GM23248 (cell line): ENCODE data around the gene RALGAPB. TPM values are rescaled to one million over a fixed set of nuclear protein-coding genes. Genes with fewer than 3 reads are reported as not detected.

Experiments used
- DNase-seq: peaks from one replicate; pipeline ENCODE4 v3.0.0-alpha.2; 2015
- H2AFZ ChIP-seq: fragments of 200-600 bp; sonication (generic); 2 replicates; pipeline ENCODE4 v1.6.1; 2016; ENCODE audit warnings: antibody characterized with exemption
- H3F3A ChIP-seq: fragments of 200-600 bp; sonication (generic); 2 replicates; pipeline ENCODE4 v1.6.1; 2016; ENCODE audit warnings: mild to moderate bottlenecking, antibody characterized with exemption, mixed run types; ENCODE audit not compliant: insufficient read depth
- H3K27ac ChIP-seq: fragments of 200-600 bp; sonication (generic); 2 replicates; pipeline ENCODE4 v1.5.1; 2016; ENCODE audit warnings: mild to moderate bottlenecking
- H3K27me3 ChIP-seq: fragments of 200-600 bp; sonication (generic); replicated peaks from 2 replicates; pipeline ENCODE4 v1.6.1; 2016; ENCODE audit warnings: mild to moderate bottlenecking; ENCODE audit not compliant: insufficient read depth
- H3K36me3 ChIP-seq: fragments of 200-600 bp; sonication (generic); 2 replicates; pipeline ENCODE4 v1.6.1; 2016; ENCODE audit warnings: low read depth, mild to moderate bottlenecking
- H3K4me1 ChIP-seq: fragments of 200-600 bp; sonication (generic); 2 replicates; pipeline ENCODE4 v1.6.1; 2016; ENCODE audit warnings: mild to moderate bottlenecking; ENCODE audit not compliant: insufficient read depth
- H3K4me2 ChIP-seq: fragments of 200-600 bp; sonication (generic); one replicate; pipeline ENCODE4 v1.6.1; 2016; ENCODE audit warnings: mild to moderate bottlenecking; ENCODE audit not compliant: unreplicated experiment
- H3K4me3 ChIP-seq: fragments of 200-600 bp; sonication (generic); 2 replicates; pipeline ENCODE4 v1.5.1; 2016; ENCODE audit warnings: mild to moderate bottlenecking
- H3K79me2 ChIP-seq: fragments of 200-600 bp; sonication (generic); 2 replicates; pipeline ENCODE4 v1.6.1; 2016; ENCODE audit warnings: mild to moderate bottlenecking; ENCODE audit not compliant: insufficient read depth
- H3K9ac ChIP-seq: fragments of 200-600 bp; sonication (generic); 2 replicates; pipeline ENCODE4 v1.6.1; 2016; ENCODE audit warnings: mild to moderate bottlenecking
- H3K9me2 ChIP-seq: fragments of 200-600 bp; sonication (generic); 2 replicates; pipeline ENCODE4 v1.6.1; 2016; ENCODE audit warnings: mixed run types, mild to moderate bottlenecking, moderate library complexity; ENCODE audit not compliant: insufficient read depth
- H3K9me3 ChIP-seq: fragments of 200-600 bp; sonication (generic); one replicate; pipeline ENCODE4 v1.6.1; 2017; ENCODE audit warnings: low read depth
- H4K20me1 ChIP-seq: fragments of 200-600 bp; sonication (generic); 2 replicates; pipeline ENCODE4 v1.6.0; 2016; ENCODE audit not compliant: insufficient read depth
- EZH2 ChIP-seq: fragments of 200-600 bp; sonication (generic); IDR thresholded peaks from 2 replicates; pipeline ENCODE4 v1.6.1; 2018; ENCODE audit warnings: antibody characterized with exemption, mild to moderate bottlenecking; ENCODE audit not compliant: insufficient read depth, poor library complexity, severe bottlenecking
- EZH2phosphoT487 ChIP-seq: fragments of 200-600 bp; sonication (generic); IDR thresholded peaks from 2 replicates; pipeline ENCODE4 v1.6.1; 2018; ENCODE audit warnings: antibody characterized with exemption, moderate library complexity, mild to moderate bottlenecking, low read depth; ENCODE audit not compliant: insufficient read depth
- WGBS, 2 experiments: methylation state at CpG; one replicate each; pipeline ENCODE4 v1.1.6; 2015 to 2017; ENCODE audit warnings: low lambda C conversion rate in 2 of 2, low coverage in 1 of 2; ENCODE audit errors: missing lambda C conversion rate in 2 of 2; 5-methylcytosine and 5-hydroxymethylcytosine counted together
- in situ Hi-C: fragments of 300-500 bp; cut with MboI; formaldehyde crosslinking; loops from 2 replicates; pipeline ENCODE4 v1.15.0; 2020
- polyA plus RNA-seq: library from polyadenylated mRNA; unstranded; fragments of >200 nt; fragmentation: Nextera tagmentation; extraction: Ambion mirVana; gene quantifications from 2 replicates; pipeline ENCODE4 v1.2.1, GENCODE V29; 2016
- total RNA-seq: library from RNA; depleted of rRNA; stranded (reverse); fragments of >200 nt; shearing (Covaris generic); gene quantifications from 2 replicates; pipeline ENCODE4 v1.2.3, GENCODE V29; 2014

RALGAPB gene
- total and polyA plus RNA-seq, 2 experiments from 2014 or later, result 9.8 to 20.2 TPM

- no peaks in the 10 kb centered on the region for H3K79me2 ChIP-seq
- H3K9me3 ChIP-seq, result no peaks in the 10 kb centered on the region
- no peaks in the 10 kb centered on the region for H3K4me1 ChIP-seq
- H4K20me1 ChIP-seq, result no peaks in the 10 kb centered on the region
- no peaks in the 10 kb centered on the region for H3K27me3 ChIP-seq
- in situ Hi-C loops, result no loop called here
- H3K36me3 ChIP-seq, result peaks cover 59% of the 10 kb centered on the region
- H3K4me2 ChIP-seq, result no peak overlapping the region
- no peak overlapping the region for H2AFZ ChIP-seq
- no peak overlapping the region for H3K27ac ChIP-seq
- TF ChIP-seq EZH2phosphoT487 (no peak), EZH2 (no peak)
- no peak overlapping the region for H3K4me3 ChIP-seq
- no peaks in the 10 kb centered on the region for H3K9me2 ChIP-seq
- H3K9ac ChIP-seq, result no peak overlapping the region
- WGBS, 2 experiments, result 31 to 39% methylated on average over 7 of the region's 7 CpGs
- no peak for DNase-seq
- H3F3A ChIP-seq, result no peaks in the 10 kb centered on the region; the same call in 1 of the 2 replicates
Measured at GRCh38 chr20:38573413-38573812, 100.8 kb downstream of the RALGAPB start.

DNA sequence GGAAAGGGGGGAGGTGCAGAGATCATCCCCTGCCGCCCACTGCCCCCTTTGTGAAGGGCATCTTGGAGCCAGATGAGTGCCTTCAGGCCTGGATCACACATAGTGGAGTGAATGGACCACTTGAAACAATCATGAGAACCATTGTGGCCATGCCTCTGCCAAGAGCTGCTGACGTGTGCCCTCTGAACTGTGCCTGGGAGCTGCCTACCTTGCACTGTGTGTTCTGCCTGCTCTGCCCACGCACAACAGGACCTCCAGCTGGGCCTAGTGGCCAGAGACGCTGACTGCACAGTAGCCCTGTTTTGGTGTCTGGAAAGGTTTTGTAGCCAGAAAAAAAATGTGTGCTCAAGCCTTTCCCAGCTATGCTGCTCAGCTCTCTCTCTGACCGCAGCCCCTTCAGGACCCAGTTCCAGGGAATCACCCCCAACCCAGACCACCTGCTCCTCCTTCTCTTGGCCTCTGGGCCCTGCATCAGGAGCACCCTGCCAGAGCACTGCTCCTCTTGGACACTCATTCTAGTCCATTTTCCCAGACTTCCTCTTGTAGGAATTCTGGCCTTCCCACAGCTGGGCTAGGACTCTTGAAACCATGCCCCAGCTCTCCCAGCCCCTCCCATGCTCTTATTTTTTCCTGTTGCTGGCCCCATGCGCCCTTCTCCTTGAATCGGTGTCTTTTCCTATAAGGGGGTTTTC, 106.7 kb downstream of the RALGAPB start:
- 33 to 43% methylated on average over 7 of the region's 7 CpGs for WGBS, 2 experiments
- no peak for DNase-seq

GRCh38 chr20:38579921-38580320, 107.3 kb downstream of the RALGAPB start:
- Histone ChIP-seq H3K4me3 (no peak overlapping the region), H4K20me1 (no peaks in the 10 kb centered on the region), H3K79me2 (no peaks in the 10 kb centered on the region), H3K9ac (no peak overlapping the region), H3K27me3 (no peaks in the 10 kb centered on the region), H3K9me3 (no peaks in the 10 kb centered on the region), H3K36me3 (peaks cover 13% of the 10 kb centered on the region), H3K9me2 (no peaks in the 10 kb centered on the region), H3K4me1 (no peaks in the 10 kb centered on the region), H2AFZ (no peak overlapping the region), H3K4me2 (no peak overlapping the region), H3K27ac (no peak overlapping the region), H3F3A (no peaks in the 10 kb centered on the region; the same call in 1 of the 2 replicates)
- no peak for TF ChIP-seq EZH2
- no peak for TF ChIP-seq EZH2phosphoT487
- in situ Hi-C loops, result no loop called here
- DNase-seq, result no peak
- 60 to 63% methylated on average over 4 of the region's 4 CpGs for WGBS, 2 experiments

More for the DNA sequence above, 106.7 kb downstream of the RALGAPB start:
- H3K4me2 ChIP-seq, result no peak overlapping the region
- no peaks in the 10 kb centered on the region for H3K9me2 ChIP-seq
- TF ChIP-seq EZH2 (no peak), EZH2phosphoT487 (no peak)
- H3K9me3 ChIP-seq, result no peaks in the 10 kb centered on the region
- H3K79me2 ChIP-seq, result no peaks in the 10 kb centered on the region
- in situ Hi-C loops, result no loop called here
- no peaks in the 10 kb centered on the region; the same call in 1 of the 2 replicates for H3F3A ChIP-seq
- no peak overlapping the region for H3K27ac ChIP-seq
- H3K27me3 ChIP-seq, result no peaks in the 10 kb centered on the region
- H3K36me3 ChIP-seq, result peaks cover 19% of the 10 kb centered on the region
- no peak overlapping the region for H3K9ac ChIP-seq
- H2AFZ ChIP-seq, result no peak overlapping the region
- no peaks in the 10 kb centered on the region for H4K20me1 ChIP-seq
- H3K4me1 ChIP-seq, result no peaks in the 10 kb centered on the region
- H3K4me3 ChIP-seq, result no peak overlapping the region

DNA sequence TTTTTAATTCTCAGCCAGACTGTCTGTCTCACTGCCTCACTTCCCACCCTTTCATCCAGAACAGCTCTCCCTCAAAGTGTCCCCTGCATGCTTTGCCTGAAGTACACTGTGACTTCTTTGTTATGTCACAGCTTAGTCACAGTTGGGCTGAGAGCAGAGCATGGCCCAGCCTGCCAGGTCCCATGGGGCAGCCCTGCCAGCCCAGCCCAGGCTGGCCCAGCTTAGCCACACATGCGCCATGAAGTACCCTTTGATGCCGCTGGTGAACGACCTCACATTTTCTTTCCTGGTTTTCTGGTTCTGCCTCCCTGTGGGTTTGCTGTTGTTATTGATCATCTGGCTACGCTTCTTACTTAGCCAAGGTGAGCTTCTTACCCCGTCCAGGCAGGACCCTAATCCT, 108.4 kb downstream of the RALGAPB start, which contains the start of gene ADIG:
ADIG (plus strand) TSS at position 185 of the 400 bp plus-strand sequence; CDS start at position 239, 54 bp downstream.
- H3K4me1 ChIP-seq, result no peaks in the 10 kb centered on the region
- H3K27me3 ChIP-seq, result no peaks in the 10 kb centered on the region
- DNase-seq, result peak; percentile 45
- H3F3A ChIP-seq, result no peaks in the 10 kb centered on the region; the same call in 1 of the 2 replicates
- H3K4me3 ChIP-seq, result no peak within 1 kb of the TSS
- no peaks in the 10 kb centered on the region for H4K20me1 ChIP-seq
- TF ChIP-seq EZH2, result no peak
- TF ChIP-seq EZH2phosphoT487, result no peak
- H3K27ac ChIP-seq, result no peak within 1 kb of the TSS
- no peak within 1 kb of the TSS for H2AFZ ChIP-seq
- H3K9me3 ChIP-seq, result no peaks in the 10 kb centered on the region
- H3K9ac ChIP-seq, result no peak within 1 kb of the TSS
- H3K36me3 ChIP-seq, result peaks cover 2% of the 10 kb centered on the region; the same call in 1 of the 2 replicates
- no peaks in the 10 kb centered on the region for H3K79me2 ChIP-seq
- in situ Hi-C loops, result no loop called here
- H3K9me2 ChIP-seq, result no peaks in the 10 kb centered on the region
- WGBS, 2 experiments, result 45 to 54% methylated on average over 5 of the region's 5 CpGs
- no peak within 1 kb of the TSS for H3K4me2 ChIP-seq
